Measurements from ENCODE around the gene NTM.

Gene NTM

DNA sequence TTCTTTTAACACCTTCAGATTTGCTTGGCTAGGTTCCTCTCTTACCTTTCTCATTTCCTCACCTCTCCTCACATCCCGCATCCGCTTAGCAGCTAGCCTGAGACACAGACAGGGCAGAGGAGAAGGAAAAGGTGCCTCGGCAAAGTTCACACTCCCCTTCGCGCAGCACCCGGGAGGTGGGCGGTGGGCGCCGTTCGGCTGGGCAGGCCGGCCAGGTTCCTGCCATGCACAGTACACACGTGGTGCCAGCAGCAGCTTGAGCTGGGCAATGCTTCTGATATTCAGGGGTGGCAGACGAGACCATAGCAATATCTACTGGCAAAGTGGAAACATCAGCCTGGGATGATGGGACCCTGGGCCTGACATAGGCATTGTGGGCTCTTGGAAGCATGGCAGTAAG is 3.3 kb downstream of the NTM start:
- no peak for DNase-seq

DNA sequence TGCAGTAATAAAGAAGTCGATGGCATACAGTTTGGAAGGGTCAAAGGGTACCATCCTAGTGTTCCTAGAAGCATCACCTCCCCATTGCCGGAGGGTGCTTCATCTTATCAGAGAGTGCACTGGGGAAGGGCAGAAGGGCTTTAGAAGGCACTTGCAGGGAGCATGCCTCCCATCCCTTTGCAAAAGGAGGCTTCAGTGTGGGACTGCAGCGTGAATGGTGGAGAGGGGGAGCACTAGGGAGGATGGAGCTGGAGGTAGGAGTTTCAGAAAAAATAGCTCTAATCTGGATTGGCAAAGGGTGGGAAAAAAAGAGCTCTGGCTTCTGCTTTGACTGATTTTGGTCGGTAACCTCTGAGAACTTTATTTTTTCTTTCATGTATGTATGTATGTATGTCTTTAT is 5.0 kb downstream of the NTM start:
- DNase-seq, result no peak

DNA sequence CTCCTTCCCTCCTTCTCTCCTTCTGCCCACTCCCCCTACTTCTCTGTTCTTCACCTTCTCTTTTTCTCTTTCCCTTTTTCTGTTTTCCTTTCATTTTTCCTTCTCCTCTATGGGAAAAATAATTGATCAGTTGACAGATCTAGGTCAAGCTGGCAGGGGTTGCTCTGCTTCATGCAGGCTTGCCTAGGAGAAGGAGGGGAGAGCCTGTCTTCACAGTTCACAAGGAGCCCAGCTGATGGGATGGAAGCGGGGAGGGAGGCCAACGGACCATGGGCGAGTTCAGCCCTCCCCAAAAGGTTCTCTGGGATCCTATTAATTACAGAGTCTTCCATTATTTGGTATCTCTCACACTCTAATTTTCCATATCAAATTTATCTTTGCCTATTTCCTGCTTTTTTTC is 5.5 kb downstream of the NTM start:
- DNase-seq, result no peak

GRCh38 chr11:131378931-131379330 is 8.5 kb downstream of the NTM start:
- DNase-seq, result no peak

DNA sequence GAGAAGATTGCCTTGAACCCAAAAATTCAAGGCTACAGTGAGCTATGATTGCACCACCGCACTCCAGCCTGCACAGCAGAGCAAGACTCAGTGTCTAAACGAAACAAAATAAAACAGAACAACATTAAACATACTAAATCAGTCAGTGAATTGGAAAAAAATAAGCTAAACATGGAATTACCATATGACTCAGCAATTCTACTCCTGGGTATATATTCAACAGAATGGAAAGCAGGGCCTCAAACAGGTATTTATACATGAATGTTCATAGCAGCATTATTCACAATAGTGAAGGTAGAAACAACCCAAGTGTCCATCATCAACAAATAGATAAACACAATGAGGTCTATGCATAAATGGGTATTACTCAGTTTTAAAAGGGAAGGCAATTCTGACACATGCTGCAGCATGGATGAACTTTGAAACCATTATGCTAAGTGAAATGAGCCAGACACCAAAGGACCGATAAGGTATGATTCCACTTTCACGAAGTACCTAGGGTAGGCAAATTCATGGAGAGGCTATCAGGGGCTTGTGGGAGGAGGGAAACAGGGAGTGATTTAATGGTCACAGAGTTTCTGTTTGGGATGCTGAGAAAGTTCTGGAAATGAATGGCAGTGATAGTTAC is 15.5 kb downstream of the NTM start:
- DNase-seq, result no peak

DNA sequence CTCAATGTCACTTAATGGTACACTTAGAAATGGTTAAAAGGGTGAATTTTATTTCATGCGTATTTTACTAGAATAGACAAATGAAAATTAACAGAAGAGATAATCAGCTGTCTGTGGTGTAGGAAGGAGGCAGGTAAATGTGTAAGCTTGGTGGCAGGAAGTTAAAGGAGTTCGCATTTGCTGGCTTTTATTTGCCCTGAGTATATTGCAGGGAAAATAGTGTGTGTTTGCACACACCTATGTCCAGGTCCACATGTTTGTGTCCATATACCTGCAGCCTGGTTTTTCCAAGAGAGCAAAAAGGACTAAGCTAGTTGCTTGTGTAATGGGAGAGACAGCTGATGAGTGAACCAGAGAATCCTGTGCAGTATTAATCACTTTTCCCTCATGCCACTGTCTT is 16.0 kb downstream of the NTM start:
- no peak for DNase-seq

DNA sequence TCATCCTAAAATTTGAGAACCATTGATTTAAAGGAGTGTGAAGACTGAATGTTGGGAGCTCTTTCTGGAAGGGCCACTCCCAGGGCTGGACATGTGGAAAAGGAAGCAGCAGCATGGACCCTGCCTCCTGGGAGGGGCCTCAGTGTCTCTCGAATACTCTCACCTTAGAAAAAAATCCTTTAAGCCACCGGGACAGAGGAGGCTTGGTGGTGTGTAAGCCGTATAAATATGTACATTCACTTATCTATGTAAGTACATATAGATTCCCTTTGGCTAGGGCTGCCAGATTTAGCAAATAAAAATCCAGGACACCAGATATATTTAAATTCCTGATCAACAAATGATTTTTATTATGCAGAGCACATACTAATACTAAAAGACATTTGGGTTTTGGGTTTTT is 17.6 kb downstream of the NTM start:
- no peak for DNase-seq

- no peak for DNase-seq
Measured at GRCh38 chr11:131389582-131389981, 19.2 kb downstream of the NTM start.

- DNase-seq, result no peak
Measured at GRCh38 chr11:131391176-131391575, 20.8 kb downstream of the NTM start.

GRCh38 chr11:131392528-131393255 is 22.3 kb downstream of the NTM start:
- no peak for DNase-seq

GRCh38 chr11:131393691-131394090 is 23.3 kb downstream of the NTM start:
- DNase-seq, result no peak

DNA sequence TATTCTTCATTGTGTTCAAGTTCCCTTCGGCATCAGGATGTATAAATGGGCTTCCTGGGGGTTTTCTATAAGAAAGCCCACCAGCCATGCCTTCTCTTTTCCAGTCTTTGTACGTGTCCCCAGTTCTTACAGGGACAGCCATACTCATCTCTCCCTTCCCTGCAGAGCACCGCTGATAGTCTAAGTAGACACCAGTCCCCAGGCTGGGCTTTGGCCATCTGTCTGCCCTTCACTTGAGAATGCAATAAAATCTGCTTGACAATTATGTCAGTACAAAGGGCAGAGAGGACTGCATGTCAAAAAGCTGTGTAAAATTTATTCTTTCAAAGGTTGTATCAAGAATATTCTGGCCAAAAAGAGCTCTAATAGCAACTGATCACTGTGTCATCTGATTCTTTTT is 27.3 kb downstream of the NTM start:
- no peak for DNase-seq

DNA sequence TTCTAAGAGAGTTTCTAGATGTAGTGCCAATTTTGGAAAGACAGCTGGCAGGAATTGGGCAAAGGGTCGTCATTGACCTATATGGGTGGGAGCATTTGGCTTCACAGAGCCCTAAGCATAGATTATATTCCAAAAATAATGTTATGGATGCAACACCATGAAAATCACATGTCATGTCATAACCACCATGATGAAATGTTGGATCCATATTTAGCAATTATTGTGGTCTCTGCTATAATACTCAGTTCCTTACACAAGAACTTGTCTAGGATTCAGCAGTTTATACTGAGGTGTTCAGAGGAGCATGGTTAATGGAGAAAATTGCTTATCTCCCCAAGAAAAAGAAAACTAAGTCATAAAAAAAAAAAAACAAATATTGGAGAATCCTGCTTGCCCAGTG is 31.6 kb downstream of the NTM start:
- no peak for DNase-seq

GRCh38 chr11:131404010-131404409 is 33.6 kb downstream of the NTM start:
- DNase-seq, result no peak

DNA sequence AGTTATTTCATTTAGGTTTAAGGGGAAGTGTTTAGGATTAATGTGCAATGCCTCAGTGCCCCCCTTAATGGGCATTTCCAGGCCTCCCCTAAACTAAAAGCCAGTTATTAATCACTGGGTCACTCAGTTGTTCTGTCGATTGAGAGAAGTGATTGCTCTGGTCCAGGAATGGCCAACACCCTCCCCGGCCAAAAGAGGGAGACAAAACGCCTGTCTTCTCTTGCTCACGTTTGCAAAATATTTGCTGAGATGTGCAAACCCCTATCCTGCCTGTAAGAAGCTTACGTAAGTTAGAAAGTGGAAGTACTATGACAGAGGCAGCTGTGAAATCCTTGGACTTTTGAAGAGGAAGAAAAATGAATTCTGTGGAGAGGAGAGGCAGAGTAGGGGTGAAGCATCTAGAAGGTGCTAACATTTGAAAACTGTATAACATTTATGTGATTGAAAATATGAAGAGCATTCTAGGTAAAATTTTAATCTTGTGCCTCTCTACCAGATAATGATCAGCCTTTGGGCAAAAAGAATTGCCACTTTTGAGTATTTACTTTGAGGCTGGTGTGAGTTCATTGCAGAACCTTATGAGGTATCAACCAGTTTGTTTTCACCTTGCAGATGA is 37.7 kb downstream of the NTM start:
- no peak for DNase-seq

GRCh38 chr11:131409345-131409744 is 38.9 kb downstream of the NTM start:
- DNase-seq, result no peak

GRCh38 chr11:131411636-131412035 is 41.2 kb downstream of the NTM start:
- no peak for DNase-seq

DNA sequence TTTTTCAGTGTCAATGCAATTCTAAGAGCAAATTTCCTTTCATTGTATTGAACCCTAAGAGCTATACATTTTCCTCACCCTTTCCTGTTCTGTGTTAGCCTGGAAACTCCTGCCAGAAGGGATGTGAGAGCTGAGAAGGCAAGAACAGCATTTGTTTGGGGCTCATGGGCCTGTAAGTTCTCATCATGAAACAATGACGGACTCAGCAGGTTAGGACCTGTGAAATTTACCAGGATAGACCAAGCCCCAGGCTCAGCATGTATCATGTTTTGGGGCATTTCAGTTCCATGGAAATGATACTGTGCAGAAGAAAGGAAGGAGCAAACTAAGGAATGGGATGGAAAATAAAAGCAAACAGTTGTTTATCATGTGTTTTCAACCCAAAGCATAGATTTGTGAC is 41.6 kb downstream of the NTM start:
- no peak for DNase-seq

DNA sequence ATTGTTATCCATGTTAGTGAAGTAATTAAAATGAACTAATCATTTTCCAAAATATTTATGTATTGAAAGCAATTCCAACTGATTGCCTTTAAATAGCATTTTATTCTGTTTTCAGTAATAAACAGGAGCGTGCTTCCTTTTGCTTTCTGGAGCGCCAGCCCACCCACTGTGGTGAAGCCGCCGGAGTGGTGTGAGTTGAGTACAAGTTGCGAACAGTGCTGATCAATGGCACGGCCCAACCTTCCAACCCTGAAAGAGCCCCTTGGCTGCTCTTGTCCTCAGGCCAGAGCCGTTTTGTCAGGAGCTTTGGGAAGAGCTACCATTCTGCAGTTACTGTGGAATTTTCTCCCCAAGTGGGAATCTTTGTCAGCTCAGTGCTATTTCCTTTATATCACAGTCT is 42.8 kb downstream of the NTM start:
- DNase-seq, result no peak

DNA sequence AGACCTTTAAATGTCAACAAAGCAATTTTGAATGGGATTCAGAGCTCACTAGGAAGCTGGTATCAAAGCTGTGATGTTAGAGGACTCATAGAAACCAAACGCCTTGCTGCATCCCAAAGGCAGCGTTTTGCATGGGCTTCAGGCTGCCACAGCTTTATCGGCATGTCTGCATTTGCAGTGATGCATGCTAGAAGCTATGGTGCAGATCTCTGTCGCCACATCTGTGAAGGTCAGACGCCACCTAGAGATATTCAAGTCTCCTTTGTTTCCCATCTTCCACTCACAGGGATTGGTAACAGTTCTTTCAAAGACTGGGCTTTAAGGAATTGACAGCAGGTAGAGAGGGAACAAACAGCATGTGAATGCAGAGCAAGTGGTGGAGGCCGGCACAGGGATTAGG is 47.8 kb downstream of the NTM start:
- no peak for DNase-seq

- DNase-seq, result no peak
Measured at GRCh38 chr11:131421066-131421855, 50.8 kb downstream of the NTM start.

DNA sequence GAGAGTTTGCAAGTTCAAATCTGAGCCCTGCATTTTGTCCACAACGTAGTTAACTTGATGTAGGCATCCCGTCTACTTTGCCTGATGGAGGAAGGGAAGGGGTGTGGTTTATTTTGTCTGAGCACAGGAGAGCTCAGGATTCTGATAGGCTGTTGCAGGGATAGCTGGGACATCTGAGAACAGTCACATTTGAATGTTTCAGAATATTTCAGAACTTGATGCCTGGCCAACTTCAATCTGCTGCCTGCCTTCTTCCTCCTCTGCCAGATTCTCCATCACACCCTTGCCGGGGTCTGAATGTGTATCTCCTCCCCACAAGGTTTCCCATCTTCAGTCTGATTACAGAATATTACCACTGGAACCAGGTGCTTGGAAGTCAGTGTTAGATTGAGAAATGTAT is 51.6 kb downstream of the NTM start:
- DNase-seq, result no peak

GRCh38 chr11:131422496-131422895 is 52.1 kb downstream of the NTM start:
- DNase-seq, result no peak

DNA sequence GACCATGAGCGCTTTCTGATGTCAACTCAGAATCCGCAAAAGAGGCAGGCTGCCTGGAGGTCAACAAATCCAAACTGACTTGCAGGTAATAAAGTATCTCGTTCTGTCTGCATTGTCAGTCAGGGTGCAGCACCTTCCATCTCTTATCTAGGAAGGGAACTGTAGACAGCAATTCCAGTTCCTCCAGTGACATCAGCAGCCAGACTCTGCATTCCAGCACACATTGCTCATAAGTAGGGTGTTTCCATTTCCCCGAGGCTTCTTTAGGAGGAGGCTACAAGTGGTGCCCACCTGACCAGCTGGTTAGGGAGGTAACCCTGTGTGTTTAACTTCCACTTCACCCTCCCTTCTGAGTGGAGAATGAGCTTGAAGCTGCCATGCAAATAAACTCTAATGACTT is 53.3 kb downstream of the NTM start:
- no peak for DNase-seq
